Osteoblast (primary cell): ENCODE measurements around the gene LPCAT1. TPM values are rescaled to one million over a fixed set of nuclear protein-coding genes. Genes with fewer than 3 reads are reported as not detected.
A peak's percentile ranks its signal among the peaks of the same experiment; 100 is the strongest.

ENCODE experiments used
- DNase-seq: peaks from one replicate; pipeline ENCODE4 v3.0.0; 2011; ENCODE audit warnings: low spot score, mixed read lengths; ENCODE audit not compliant: insufficient read length; ENCODE audit errors: missing footprints
- H2AFZ ChIP-seq: 2 replicates; pipeline ENCODE4 v1.6.0; 2011; ENCODE audit warnings: mild to moderate bottlenecking, low read length
- H3K27ac ChIP-seq: 2 replicates; pipeline ENCODE4 v1.5.1; 2011; ENCODE audit warnings: mild to moderate bottlenecking, low read depth, low read length, moderate library complexity
- H3K27me3 ChIP-seq: 2 replicates; pipeline ENCODE4 v1.6.0; 2012; ENCODE audit warnings: mild to moderate bottlenecking, control low read depth, inconsistent platforms, low read length, moderate library complexity; ENCODE audit not compliant: insufficient read depth
- H3K36me3 ChIP-seq: 2 replicates; pipeline ENCODE4 v1.5.1; 2011; ENCODE audit warnings: mild to moderate bottlenecking, low read length, control low read depth, moderate library complexity; ENCODE audit not compliant: insufficient read depth
- H3K4me1 ChIP-seq: 2 replicates; pipeline ENCODE4 v1.5.1; 2011; ENCODE audit warnings: mild to moderate bottlenecking, low read length, control low read depth, moderate library complexity; ENCODE audit not compliant: insufficient read depth
- H3K4me2 ChIP-seq: 2 replicates; pipeline ENCODE4 v1.6.0; 2011; ENCODE audit warnings: mild to moderate bottlenecking, low read length; ENCODE audit not compliant: insufficient read depth
- H3K4me3 ChIP-seq: fragments of 200-600 bp; sonication (generic); 3 replicates; pipeline ENCODE4 v1.5.1; 2012; ENCODE audit warnings: mild to moderate bottlenecking, low read length, inconsistent platforms; ENCODE audit not compliant: insufficient read depth
- H3K79me2 ChIP-seq: 2 replicates; pipeline ENCODE4 v1.6.0; 2012; ENCODE audit warnings: mild to moderate bottlenecking, low read length, control low read depth, inconsistent platforms; ENCODE audit not compliant: insufficient read depth
- H3K9me3 ChIP-seq: 2 replicates; pipeline ENCODE4 v1.5.1; 2011; ENCODE audit warnings: low read depth, low read length, control low read depth
- H4K20me1 ChIP-seq: 2 replicates; pipeline ENCODE4 v1.6.0; 2012; ENCODE audit warnings: mild to moderate bottlenecking, low read length, control low read depth; ENCODE audit not compliant: insufficient read depth
- total RNA-seq: library from RNA; depleted of rRNA; stranded (reverse); fragments of >200 nt; gene quantifications from 2 replicates; pipeline ENCODE4 v1.2.3, GENCODE V29; 2012
- TF ChIP-seq, protein P1 (sequence below): IDR thresholded peaks from 2 replicates; pipeline ENCODE4 v1.5.1; 2011; ENCODE audit warnings: mild to moderate bottlenecking, low read depth, low read length, moderate library complexity; ENCODE audit errors: extremely low read depth

Gene LPCAT1
- total RNA-seq, 1 donor: 11.6 TPM

DNA sequence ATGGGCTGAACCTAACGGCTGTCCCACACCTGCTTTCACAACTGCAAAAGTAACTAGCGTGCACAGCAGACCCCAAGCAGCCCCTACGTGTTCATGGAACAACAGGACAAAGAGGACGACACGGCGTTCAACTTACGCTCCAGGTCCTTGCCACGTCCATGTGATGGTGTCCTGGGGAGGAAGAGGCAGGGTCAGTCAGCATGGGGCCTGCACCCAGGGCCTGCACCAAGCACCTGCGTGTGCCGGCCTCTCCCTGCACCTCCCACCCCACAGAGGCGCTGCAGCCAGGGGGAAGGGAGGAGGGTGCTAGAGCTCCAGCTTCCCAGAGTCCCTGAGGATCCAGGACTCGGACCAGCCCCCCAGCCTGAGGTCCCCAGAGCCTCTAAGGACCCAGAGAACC, 43.0 kb downstream of the LPCAT1 start:
- Histone ChIP-seq H2AFZ (no peak overlapping the region), H3K79me2 (no peaks in the 10 kb centered on the region), H3K4me3 (no peak overlapping the region), H3K27ac (peak overlapping the region; percentile 41), H3K27me3 (no peaks in the 10 kb centered on the region), H3K4me1 (no peaks in the 10 kb centered on the region), H3K4me2 (no peak overlapping the region), H3K9me3 (no peaks in the 10 kb centered on the region), H3K36me3 (peaks cover 25% of the 10 kb centered on the region), H4K20me1 (peaks cover 40% of the 10 kb centered on the region)
- TF ChIP-seq, protein P1, sequence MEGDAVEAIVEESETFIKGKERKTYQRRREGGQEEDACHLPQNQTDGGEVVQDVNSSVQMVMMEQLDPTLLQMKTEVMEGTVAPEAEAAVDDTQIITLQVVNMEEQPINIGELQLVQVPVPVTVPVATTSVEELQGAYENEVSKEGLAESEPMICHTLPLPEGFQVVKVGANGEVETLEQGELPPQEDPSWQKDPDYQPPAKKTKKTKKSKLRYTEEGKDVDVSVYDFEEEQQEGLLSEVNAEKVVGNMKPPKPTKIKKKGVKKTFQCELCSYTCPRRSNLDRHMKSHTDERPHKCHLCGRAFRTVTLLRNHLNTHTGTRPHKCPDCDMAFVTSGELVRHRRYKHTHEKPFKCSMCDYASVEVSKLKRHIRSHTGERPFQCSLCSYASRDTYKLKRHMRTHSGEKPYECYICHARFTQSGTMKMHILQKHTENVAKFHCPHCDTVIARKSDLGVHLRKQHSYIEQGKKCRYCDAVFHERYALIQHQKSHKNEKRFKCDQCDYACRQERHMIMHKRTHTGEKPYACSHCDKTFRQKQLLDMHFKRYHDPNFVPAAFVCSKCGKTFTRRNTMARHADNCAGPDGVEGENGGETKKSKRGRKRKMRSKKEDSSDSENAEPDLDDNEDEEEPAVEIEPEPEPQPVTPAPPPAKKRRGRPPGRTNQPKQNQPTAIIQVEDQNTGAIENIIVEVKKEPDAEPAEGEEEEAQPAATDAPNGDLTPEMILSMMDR: no peak
- no peak for DNase-seq

DNA sequence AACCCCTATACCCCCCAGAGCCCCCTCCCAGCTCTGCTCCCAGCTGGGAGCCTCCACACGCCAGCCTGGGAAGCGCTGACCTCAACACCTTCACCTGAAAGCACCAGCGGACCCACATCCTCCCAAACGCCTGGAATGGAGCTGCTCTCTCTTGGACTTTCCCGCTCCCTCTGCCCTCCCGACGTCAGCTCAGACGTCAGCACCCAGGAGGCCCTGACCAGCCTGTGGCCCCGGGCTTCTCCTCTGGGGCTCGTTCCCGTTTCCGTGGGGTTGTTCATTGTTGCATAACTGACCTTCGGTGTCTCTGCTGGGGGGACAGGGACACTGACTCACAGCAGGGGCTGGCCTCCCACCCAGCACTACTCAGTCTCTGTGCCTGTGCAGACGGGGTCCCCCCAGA, 43.5 kb downstream of the LPCAT1 start:
- TF ChIP-seq, protein P1: no peak
- Histone ChIP-seq H3K27me3 (no peaks in the 10 kb centered on the region), H3K9me3 (no peaks in the 10 kb centered on the region), H3K36me3 (peaks cover 23% of the 10 kb centered on the region), H3K79me2 (no peaks in the 10 kb centered on the region), H3K27ac (no peak overlapping the region), H3K4me3 (no peak overlapping the region), H2AFZ (no peak overlapping the region), H3K4me1 (no peaks in the 10 kb centered on the region), H3K4me2 (no peak overlapping the region), H4K20me1 (peaks cover 34% of the 10 kb centered on the region)
- DNase-seq: peak; percentile 93

DNA sequence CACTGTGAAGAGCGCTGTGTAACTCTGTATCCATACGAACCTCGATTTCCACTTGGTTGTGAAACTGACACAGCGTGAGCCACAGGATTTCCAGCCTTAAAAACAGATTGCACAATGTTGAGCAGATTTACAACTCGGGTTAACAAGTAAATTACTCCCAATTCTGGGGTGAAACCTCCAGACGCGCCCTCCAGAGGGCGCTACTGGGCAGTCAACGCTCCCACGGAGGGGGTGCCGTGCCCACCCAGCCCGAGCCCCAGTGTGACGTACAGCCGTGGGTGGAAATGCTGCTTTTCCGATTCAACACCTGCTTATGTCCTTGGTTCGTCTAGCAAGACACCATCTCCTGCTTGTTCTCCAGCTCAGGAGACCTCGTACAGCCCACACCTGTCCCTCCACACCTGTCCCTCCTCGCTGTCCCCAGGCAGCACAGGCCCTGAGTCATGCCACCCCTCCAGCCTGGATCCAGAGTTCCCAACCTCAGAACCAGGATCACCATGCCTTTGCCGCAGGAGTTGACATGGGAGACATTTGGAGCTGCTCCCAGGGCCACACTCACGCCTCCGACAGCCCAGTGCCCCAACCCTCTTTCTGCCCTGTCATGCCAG, 44.1 kb downstream of the LPCAT1 start:
- no peaks in the 10 kb centered on the region for H3K4me1 ChIP-seq
- no peak overlapping the region for H3K4me3 ChIP-seq
- no peaks in the 10 kb centered on the region for H3K27me3 ChIP-seq
- H4K20me1 ChIP-seq: peaks cover 29% of the 10 kb centered on the region
- no peak overlapping the region for H3K4me2 ChIP-seq
- H3K79me2 ChIP-seq: no peaks in the 10 kb centered on the region
- H2AFZ ChIP-seq: no peak overlapping the region
- H3K27ac ChIP-seq: peak overlapping the region; percentile 60
- H3K9me3 ChIP-seq: no peaks in the 10 kb centered on the region
- TF ChIP-seq, protein P1: peak; percentile 80
- H3K36me3 ChIP-seq: peaks cover 25% of the 10 kb centered on the region
- peak; percentile 99 for DNase-seq

DNA sequence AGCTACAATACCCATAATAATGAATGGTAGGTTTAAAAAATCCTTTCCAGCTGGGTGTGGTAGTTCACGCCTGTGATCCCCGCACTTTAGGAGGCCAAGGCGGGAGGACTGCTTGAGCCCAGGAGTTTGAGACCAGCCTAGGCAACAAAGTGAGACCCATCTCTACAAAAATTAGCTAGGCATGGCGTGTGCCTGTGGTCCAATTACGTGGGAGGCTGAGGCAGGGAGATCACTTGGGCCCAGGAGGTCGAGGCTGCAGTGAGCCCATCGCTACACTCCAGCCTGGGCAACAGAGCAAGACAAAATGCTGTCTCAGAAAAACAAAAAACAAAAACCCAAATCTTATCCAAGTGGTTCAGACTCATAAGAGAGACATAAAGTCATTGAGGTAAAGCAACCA, 44.7 kb downstream of the LPCAT1 start:
- Histone ChIP-seq H3K79me2 (no peaks in the 10 kb centered on the region), H3K27ac (peak overlapping the region; percentile 60), H3K4me2 (no peak overlapping the region), H3K4me3 (no peak overlapping the region), H4K20me1 (peaks cover 25% of the 10 kb centered on the region), H3K36me3 (peaks cover 31% of the 10 kb centered on the region), H3K27me3 (no peaks in the 10 kb centered on the region), H3K9me3 (no peaks in the 10 kb centered on the region), H3K4me1 (no peaks in the 10 kb centered on the region), H2AFZ (no peak overlapping the region)
- DNase-seq: no peak
- TF ChIP-seq, protein P1: no peak
